Measurements from ENCODE around the gene DAPK2.

DAPK2 gene

GRCh38 chr15:63941698-63942465, 104.4 kb downstream of the DAPK2 start:
- H3K9me2 ChIP-seq (replicated peaks; ENCODE audit: insufficient read depth, low read length) = no peaks in the 10 kb centered on the region
- no peak overlapping the region for H3K4me2 ChIP-seq (ENCODE audit: low read depth, low read length)
- no peak overlapping the region for H3K27ac ChIP-seq (ENCODE audit: low read length)
- no peak overlapping the region for H3K9ac ChIP-seq (ENCODE audit: low read length)
- no peaks in the 10 kb centered on the region for H4K20me1 ChIP-seq (ENCODE audit: insufficient read depth, low read length)
- TF ChIP-seq EZH2 (optimal IDR thresholded peaks at IDR 0.05; ENCODE audit: low read depth, low read length) = no peak
- TF ChIP-seq EZH2phosphoT487 (IDR thresholded peaks at IDR 0.05; ENCODE audit: low read length) = no peak
- TF ChIP-seq CTCF (IDR thresholded peaks at IDR 0.05; ENCODE audit: low read length) = no peak
- H3K4me1 ChIP-seq (ENCODE audit: low read length) = no peaks in the 10 kb centered on the region
- no peaks in the 10 kb centered on the region for H3K36me3 ChIP-seq (replicated peaks; ENCODE audit: insufficient read depth, low read length)
- H3K27me3 ChIP-seq (replicated peaks; ENCODE audit: insufficient read depth, low read length) = no peaks in the 10 kb centered on the region
- no peak overlapping the region for H2AFZ ChIP-seq (ENCODE audit: low read length)
- H3K4me3 ChIP-seq (ENCODE audit: low read length) = no peak overlapping the region
- no peaks in the 10 kb centered on the region for H3K9me3 ChIP-seq (replicated peaks; ENCODE audit: insufficient read depth, low read length)
- DNase-seq = no peak
- no peaks in the 10 kb centered on the region for H3F3A ChIP-seq (ENCODE audit: insufficient read depth, low read length)
- no peaks in the 10 kb centered on the region for H3K79me2 ChIP-seq (ENCODE audit: low read length)

DNA sequence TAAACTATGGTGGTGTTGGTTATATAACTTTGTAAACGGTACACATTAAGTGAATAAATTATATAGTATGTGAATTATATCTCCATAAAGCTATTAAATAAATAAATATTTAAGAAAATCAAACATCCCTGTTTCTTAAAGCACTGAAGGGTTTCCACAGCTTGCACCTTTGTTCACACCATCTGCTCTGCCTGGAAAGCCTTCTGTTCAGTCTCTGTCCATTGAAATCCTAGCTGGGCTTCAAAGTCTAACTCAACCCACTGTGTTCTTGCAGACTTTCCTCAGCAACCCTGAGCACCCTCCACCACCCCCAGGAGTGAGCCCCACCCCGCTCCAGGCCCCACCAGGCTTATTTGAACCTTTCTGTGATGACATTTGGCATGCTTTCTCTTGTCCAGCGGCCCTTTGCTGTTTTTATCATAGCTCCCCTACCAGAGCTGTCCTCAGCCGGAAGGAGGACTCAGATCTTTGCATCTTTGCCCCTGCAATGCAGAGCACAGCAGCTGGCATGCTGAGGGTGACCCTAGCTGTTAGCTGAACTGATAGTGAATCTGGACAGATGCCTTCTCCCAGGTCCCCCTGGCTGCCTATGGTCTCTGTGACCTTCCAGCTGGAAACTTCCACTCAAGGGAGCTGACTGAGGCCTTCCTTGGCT, 105.2 kb downstream of the DAPK2 start:
- H3F3A ChIP-seq (ENCODE audit: insufficient read depth, low read length) = no peaks in the 10 kb centered on the region
- no peak overlapping the region for H3K4me3 ChIP-seq (ENCODE audit: low read length)
- no peaks in the 10 kb centered on the region for H3K9me2 ChIP-seq (replicated peaks; ENCODE audit: insufficient read depth, low read length)
- no peak overlapping the region for H2AFZ ChIP-seq (ENCODE audit: low read length)
- no peaks in the 10 kb centered on the region for H3K9me3 ChIP-seq (replicated peaks; ENCODE audit: insufficient read depth, low read length)
- no peak overlapping the region for H3K27ac ChIP-seq (ENCODE audit: low read length)
- no peaks in the 10 kb centered on the region for H3K79me2 ChIP-seq (ENCODE audit: low read length)
- H4K20me1 ChIP-seq (ENCODE audit: insufficient read depth, low read length) = no peaks in the 10 kb centered on the region
- no peaks in the 10 kb centered on the region for H3K27me3 ChIP-seq (replicated peaks; ENCODE audit: insufficient read depth, low read length)
- no peaks in the 10 kb centered on the region for H3K36me3 ChIP-seq (replicated peaks; ENCODE audit: insufficient read depth, low read length)
- no peak overlapping the region for H3K9ac ChIP-seq (ENCODE audit: low read length)
- no peak for DNase-seq
- H3K4me2 ChIP-seq (ENCODE audit: low read depth, low read length) = no peak overlapping the region
- no peaks in the 10 kb centered on the region for H3K4me1 ChIP-seq (ENCODE audit: low read length)
- TF ChIP-seq EZH2phosphoT487 (IDR thresholded peaks at IDR 0.05; ENCODE audit: low read length) (no peak), CTCF (IDR thresholded peaks at IDR 0.05; ENCODE audit: low read length) (no peak), EZH2 (optimal IDR thresholded peaks at IDR 0.05; ENCODE audit: low read depth, low read length) (no peak)

- Histone ChIP-seq H3F3A (ENCODE audit: insufficient read depth, low read length) (no peaks in the 10 kb centered on the region), H3K9ac (ENCODE audit: low read length) (no peak overlapping the region), H3K4me3 (ENCODE audit: low read length) (no peak overlapping the region), H3K27ac (ENCODE audit: low read length) (no peak overlapping the region), H3K36me3 (replicated peaks; ENCODE audit: insufficient read depth, low read length) (no peaks in the 10 kb centered on the region), H3K79me2 (ENCODE audit: low read length) (no peaks in the 10 kb centered on the region), H3K27me3 (replicated peaks; ENCODE audit: insufficient read depth, low read length) (no peaks in the 10 kb centered on the region), H3K9me2 (replicated peaks; ENCODE audit: insufficient read depth, low read length) (no peaks in the 10 kb centered on the region), H2AFZ (ENCODE audit: low read length) (no peak overlapping the region), H3K4me1 (ENCODE audit: low read length) (no peaks in the 10 kb centered on the region), H4K20me1 (ENCODE audit: insufficient read depth, low read length) (no peaks in the 10 kb centered on the region), H3K9me3 (replicated peaks; ENCODE audit: insufficient read depth, low read length) (no peaks in the 10 kb centered on the region), H3K4me2 (ENCODE audit: low read depth, low read length) (no peak overlapping the region)
- DNase-seq = no peak
- TF ChIP-seq EZH2phosphoT487 (IDR thresholded peaks at IDR 0.05; ENCODE audit: low read length) = no peak
- no peak for TF ChIP-seq CTCF (IDR thresholded peaks at IDR 0.05; ENCODE audit: low read length)
- TF ChIP-seq EZH2 (optimal IDR thresholded peaks at IDR 0.05; ENCODE audit: low read depth, low read length) = no peak
These were observed 106.7 kb downstream of the DAPK2 start for GRCh38 chr15:63939531-63940130.
